Neural progenitor cell (in vitro differentiated cells): ENCODE data around the gene TMEM130.

Experiments
- EZH2 ChIP-seq: fragments of 200-600 bp; sonication (generic); IDR thresholded peaks from 2 replicates; pipeline ENCODE4 v1.6.1; 2017; ENCODE audit warnings: antibody characterized with exemption, mild to moderate bottlenecking, moderate library complexity
- TF ChIP-seq, protein P1 (sequence below): fragments of 200-600 bp; sonication (generic); IDR thresholded peaks from 2 replicates; pipeline ENCODE4 v1.5.1; 2017; ENCODE audit warnings: antibody characterized with exemption, mild to moderate bottlenecking

DNA sequence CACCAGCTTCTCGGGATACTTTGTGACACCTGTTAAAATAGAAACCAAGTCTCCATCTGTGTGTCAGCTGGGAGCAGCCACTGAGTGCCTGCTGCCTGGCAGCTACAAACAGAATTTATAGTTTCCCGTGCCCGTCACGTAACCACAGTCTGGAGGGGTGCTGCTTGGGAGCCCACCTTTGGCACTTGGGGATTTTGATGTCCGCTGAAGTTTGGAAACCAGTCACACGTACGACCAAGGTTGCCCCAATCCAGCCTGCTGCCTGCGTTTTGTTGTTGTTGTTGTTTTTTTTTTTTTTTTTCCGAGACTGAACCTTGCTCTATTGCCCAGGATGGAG lies 10.1 kb upstream of the TMEM130 start:
- TF ChIP-seq, protein P1, sequence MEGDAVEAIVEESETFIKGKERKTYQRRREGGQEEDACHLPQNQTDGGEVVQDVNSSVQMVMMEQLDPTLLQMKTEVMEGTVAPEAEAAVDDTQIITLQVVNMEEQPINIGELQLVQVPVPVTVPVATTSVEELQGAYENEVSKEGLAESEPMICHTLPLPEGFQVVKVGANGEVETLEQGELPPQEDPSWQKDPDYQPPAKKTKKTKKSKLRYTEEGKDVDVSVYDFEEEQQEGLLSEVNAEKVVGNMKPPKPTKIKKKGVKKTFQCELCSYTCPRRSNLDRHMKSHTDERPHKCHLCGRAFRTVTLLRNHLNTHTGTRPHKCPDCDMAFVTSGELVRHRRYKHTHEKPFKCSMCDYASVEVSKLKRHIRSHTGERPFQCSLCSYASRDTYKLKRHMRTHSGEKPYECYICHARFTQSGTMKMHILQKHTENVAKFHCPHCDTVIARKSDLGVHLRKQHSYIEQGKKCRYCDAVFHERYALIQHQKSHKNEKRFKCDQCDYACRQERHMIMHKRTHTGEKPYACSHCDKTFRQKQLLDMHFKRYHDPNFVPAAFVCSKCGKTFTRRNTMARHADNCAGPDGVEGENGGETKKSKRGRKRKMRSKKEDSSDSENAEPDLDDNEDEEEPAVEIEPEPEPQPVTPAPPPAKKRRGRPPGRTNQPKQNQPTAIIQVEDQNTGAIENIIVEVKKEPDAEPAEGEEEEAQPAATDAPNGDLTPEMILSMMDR: no peak
- no peak for TF ChIP-seq EZH2
